Activated T-helper 1 cell treated with anti-CD3 and anti-CD28 coated beads, Interleukin-2, amount 50 U/mL, for 16 hours (primary cell): Measurements from ENCODE around the gene TCF7L2.

ENCODE experiments used
- DNase-seq, 2 donors: peaks; one replicate each; pipeline ENCODE4 v3.0.0-alpha.2; 2020; ENCODE audit warnings: low read depth in 1 of 2, low spot score in 1 of 2

Gene TCF7L2

DNA sequence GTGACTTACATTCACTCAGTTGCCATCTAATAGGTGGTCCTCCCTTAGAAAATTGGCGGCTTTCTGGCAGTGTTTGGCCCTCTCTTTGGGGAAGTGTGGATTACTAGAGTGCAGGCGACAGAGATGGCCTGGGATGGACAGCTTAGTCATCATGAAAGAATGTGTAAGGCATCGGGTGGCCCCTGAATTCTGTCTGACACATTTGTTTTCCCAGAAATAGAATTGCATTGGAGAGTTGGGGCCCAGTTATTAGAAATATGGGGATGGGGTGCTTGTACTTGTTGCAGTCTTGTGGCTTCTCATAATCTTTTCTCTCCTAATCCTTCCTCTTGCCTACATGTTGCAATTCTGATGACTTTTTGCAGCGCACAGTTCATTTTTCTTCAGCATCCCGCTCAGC lies 13.8 kb downstream of the TCF7L2 start:
- no peak for DNase-seq

DNA sequence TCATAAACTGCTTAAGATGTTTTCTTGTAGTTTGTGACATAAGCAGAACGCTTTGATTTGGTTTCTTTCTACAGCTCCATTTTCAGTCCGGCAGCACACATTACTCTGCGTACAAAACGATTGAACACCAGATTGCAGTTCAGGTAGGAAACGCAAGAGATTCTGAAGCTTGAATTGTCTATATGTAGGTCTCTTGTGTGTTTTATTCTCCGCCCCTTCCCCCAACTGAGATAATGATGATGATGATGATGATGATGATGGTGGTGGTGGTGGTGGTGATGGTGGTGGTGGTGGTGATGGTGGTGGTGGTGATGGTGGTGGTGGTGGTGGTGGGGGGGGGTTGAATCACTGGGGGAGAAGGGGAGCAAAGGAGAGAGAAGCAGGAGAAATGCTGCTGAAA lies 14.4 kb downstream of the TCF7L2 start:
- no peak for DNase-seq

- DNase-seq: no peak
Observed at GRCh38 chr10:112966194-112966855, 16.3 kb downstream of the TCF7L2 start.

GRCh38 chr10:112967200-112967599 lies 17.2 kb downstream of the TCF7L2 start:
- no peak for DNase-seq

GRCh38 chr10:112969131-112969530 lies 19.1 kb downstream of the TCF7L2 start:
- DNase-seq: no peak

- DNase-seq: no peak
Observed at GRCh38 chr10:112969542-112969941, 19.5 kb downstream of the TCF7L2 start.

GRCh38 chr10:112970021-112970420 lies 20.0 kb downstream of the TCF7L2 start:
- no peak for DNase-seq

DNA sequence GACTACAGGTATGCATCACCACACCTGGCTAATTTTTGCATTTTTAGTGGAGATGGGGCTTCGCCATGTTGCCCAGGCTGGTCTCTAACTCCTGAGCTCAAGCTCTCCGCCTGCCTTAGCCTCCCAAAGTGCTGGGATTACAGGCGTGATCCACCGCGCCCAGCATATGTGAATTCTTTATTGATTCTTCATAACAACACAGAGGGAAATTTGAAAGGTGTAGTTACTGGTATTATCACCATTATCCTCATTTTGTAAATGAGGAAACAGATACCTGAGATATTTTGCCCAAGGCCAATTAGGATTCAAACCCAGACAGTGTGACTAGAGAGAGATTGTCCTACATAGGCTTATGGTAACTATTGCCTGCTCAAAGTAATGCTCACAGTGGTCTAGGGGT lies 22.6 kb downstream of the TCF7L2 start:
- DNase-seq: no peak

GRCh38 chr10:112973046-112973445 lies 23.0 kb downstream of the TCF7L2 start:
- no peak for DNase-seq

- DNase-seq: no peak
Observed at GRCh38 chr10:112973805-112974204, 23.8 kb downstream of the TCF7L2 start.

DNA sequence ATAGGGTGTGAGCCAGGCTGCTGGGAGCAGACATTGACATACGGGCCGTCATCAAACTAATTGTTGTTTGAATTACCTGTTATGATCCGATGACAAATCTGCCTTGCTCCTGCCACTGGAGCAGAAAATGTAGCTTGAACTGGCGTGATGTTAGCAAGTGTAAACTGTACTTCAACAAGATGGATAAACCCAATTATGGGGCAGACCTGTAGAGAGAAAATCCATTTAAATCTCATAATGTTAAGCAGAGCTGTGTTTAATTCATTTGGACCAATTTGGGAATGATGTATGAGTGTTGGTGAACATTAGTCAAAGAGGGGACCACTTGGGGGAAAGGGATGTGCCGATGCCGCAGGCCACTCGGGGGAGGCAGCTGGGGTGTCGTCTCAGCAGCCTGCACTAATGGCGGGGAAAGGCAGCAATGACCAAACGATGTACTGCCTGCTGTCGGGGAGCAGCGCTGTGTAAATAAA lies 27.4 kb downstream of the TCF7L2 start:
- DNase-seq: no peak

GRCh38 chr10:112979927-112980326 lies 29.9 kb downstream of the TCF7L2 start:
- no peak for DNase-seq

GRCh38 chr10:112980937-112981336 lies 30.9 kb downstream of the TCF7L2 start:
- DNase-seq: no peak

DNA sequence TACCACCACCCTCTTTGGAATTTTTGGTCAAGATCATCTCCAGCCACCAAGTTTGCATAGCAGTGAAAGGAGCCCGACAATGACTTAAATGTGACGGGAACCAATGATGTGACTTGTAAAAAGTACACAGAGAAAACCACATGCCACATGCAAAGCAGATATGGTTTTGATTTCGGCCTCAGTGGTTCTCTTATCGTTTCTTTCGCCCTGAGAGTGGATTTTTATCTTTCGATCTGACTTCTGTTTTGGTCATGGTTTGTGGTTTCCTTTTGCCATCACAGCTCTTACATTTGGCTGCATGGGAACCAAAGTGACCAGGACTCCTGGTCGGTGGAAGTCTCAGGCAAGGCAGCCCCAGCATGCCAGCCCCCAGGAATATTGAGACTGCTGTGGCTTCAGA lies 31.5 kb downstream of the TCF7L2 start:
- DNase-seq: no peak

DNA sequence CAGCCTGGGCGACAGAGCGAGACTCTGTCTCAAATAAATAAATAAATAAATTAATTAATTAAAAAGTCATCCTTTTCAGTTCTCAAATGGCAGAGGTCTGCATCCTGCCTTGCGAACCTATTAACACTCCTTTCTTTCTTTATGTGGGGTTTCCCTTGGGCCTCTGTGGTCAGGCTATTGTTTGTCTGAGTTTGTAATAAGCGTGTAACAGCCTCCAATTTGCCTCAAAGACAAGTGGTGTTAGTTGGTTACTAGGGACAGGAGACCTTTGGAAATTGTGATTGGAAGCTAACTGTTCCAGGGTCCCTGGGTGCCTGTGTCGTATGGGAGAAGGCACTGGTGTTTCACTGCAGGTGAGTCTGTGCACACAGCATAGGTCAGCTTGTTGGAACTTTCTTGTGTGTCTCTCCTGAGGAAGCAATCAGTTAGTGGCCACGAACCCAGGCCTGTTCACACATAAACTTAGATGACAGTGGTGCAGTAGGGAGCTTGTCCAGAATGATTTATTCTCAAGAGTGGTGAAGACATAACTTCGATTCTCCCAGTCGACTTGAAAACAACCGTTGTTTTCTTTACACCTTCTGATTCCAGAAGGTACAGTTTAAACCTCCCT lies 33.5 kb downstream of the TCF7L2 start:
- DNase-seq: no peak

GRCh38 chr10:112984756-112985155 lies 34.7 kb downstream of the TCF7L2 start:
- DNase-seq: no peak

GRCh38 chr10:112985690-112986543 lies 35.9 kb downstream of the TCF7L2 start:
- no peak for DNase-seq

DNA sequence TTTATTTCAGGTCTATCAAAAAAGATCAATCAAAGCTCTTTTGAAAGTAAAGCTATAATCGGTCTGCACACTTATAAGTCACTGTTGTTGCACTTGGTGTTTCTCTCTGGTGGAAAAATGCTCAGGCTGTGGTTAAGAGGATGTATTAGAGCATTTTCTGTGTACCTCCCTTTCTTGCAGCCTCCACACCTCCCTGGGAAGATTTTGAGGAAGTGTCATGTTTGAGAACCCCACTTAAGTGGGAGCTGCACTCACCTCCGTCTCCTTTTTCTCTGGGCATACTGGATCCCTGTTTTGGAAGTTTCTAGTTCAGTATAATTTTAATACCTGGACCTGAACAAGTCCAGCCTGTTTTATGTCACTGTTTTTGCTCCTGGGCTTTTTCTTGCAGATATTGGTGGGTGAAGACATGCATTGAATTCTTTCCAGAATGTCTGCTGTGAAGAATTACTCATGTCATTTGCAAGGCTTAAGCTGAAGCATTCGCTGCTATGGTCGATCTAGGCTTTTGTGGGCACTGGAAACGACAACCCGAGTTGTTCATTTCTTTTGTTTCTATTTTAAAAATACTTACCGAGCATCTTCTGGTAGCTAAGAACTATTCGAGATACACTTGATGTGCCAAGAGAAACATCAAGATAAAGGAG lies 36.6 kb downstream of the TCF7L2 start:
- no peak for DNase-seq

DNA sequence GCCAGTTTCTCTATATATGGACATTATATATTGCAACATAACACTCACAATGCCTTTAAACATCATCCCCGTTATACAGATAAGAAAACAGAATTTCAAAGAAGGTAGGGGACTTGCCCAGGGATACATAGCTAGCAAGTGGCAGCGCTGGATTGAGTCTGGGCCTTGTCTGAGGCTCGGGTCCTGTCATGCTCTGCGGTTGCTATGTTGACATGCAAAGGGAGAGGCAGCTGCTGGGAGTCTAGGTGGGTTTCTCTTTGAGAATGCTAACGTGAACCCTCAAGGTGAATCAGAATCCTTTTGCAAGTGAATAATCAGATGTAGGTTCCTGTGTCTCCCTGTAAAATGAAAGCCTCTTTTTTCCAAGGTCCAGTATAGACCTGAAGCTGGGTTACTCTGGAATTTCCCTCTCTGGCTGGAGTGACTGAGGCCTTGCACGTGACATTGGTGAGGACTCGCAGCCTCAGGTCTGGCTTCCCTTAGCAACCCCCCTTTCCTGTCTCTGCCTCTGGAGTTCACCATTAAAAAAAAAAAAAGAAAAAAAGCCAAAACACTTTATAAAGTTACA lies 38.9 kb downstream of the TCF7L2 start:
- DNase-seq: no peak

DNA sequence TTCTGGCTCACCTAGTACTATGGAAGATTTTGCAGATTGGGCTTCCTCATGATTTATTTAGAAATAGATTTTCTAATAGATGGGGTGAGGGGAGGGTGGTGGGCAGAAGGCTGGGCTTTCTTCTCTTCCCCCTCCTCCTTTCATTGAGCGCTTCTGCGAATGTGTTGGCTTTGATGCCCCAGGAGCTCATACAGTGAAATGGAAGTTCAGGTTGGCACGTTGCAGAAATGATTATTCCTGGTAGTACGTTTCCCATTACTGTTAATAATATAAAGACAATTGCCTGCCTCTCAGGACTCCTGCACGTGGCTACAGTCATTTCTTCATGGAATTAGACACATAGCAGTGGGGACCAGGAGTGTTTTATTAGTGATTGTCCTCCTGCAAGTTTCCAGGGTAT lies 39.8 kb downstream of the TCF7L2 start:
- no peak for DNase-seq

GRCh38 chr10:112990271-112990670 lies 40.2 kb downstream of the TCF7L2 start:
- no peak for DNase-seq
